IPS-18c (cell line): ENCODE data around the gene MIOX.
A peak's percentile ranks its signal among the peaks of the same experiment; 100 is the strongest.
"Not testable (repeated sequence)": the region's sequence is repeated elsewhere in the genome, so short reads cannot be mapped to it uniquely, and the experiment has no call there.

Experiments
- H3K4me3 ChIP-seq: 2 replicates; pipeline ENCODE4 v1.7.0; 2013; ENCODE audit warnings: low read depth, mild to moderate bottlenecking, low read length, moderate library complexity; ENCODE audit not compliant: insufficient read depth
- H3K9me3 ChIP-seq: one replicate; pipeline ENCODE4 v1.6.1; 2013; ENCODE audit warnings: mild to moderate bottlenecking, low read length, moderate library complexity; ENCODE audit not compliant: control insufficient read depth, insufficient read depth

MIOX gene

DNA sequence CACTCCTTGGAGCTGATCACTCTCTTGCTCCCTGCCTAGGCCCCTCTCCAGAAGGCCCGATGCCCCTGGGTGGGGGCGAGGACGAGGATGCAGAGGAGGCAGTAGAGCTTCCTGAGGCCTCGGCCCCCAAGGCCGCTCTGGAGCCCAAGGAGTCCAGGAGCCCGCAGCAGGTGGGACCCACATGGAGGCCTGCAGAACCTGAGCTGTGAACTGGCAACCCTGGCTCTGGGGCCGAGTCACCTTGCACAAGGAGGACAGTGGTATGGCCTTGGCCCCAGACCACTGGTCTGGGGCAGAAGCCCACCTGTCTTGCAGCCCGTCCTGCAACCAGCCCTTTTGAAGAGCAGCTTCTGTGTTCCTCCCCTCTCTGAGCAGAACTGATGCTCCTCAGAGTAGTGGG is 32.5 kb downstream of the MIOX start:
- Histone ChIP-seq H3K4me3 (no peak overlapping the region), H3K9me3 (no peaks in the 10 kb centered on the region)

GRCh38 chr22:50520184-50520583 is 33.5 kb downstream of the MIOX start:
- not testable (repeated sequence) for H3K4me3 ChIP-seq

DNA sequence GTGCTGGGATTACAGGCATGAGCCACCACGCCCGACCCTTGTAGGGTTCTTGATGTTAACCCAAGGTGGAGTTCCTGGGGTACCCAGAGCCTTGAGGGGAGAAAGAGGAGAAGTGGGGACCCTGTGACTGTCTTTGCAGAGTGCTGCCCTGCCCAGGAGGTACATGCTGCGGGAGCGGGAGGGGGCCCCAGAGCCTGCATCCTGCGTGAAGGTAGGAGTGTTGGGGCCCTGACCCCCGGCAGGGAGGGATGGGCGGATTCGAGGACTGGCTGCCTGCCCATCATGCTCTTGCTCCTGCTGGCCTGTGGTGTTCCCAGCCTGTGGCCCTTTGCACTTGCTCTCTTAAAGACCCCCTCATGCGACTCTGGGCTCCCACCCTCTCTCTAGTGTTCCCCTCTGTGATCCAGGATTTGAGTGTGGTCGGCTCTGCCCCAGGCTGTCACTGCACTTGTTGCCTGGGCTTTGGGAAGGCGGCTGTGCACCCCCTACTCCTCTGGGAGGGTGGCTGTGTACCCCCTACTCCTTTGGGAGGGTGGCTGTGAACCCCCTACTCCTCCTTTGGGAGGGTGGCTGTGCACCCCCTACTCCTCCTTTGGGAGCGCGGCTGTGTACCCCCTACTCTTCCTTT is 34.3 kb downstream of the MIOX start:
- Histone ChIP-seq H3K4me3 (no peak overlapping the region), H3K9me3 (no peaks in the 10 kb centered on the region)

More at GRCh38 chr22:50520184-50520583, 33.5 kb downstream of the MIOX start:
- H3K9me3 ChIP-seq = not testable (repeated sequence)

GRCh38 chr22:50521710-50522109 is 35.1 kb downstream of the MIOX start:
- peaks cover 2% of the 10 kb centered on the region for H3K9me3 ChIP-seq
- no peak overlapping the region for H3K4me3 ChIP-seq

- Histone ChIP-seq H3K4me3 (no peak overlapping the region), H3K9me3 (peaks cover 3% of the 10 kb centered on the region)
Measured at GRCh38 chr22:50522208-50522805, 35.6 kb downstream of the MIOX start.

GRCh38 chr22:50522806-50523438 is 36.3 kb downstream of the MIOX start:
- H3K9me3 ChIP-seq = peaks cover 3% of the 10 kb centered on the region

GRCh38 chr22:50523458-50523805 is 36.8 kb downstream of the MIOX start:
- Histone ChIP-seq H3K9me3 (peaks cover 3% of the 10 kb centered on the region), H3K4me3 (no peak overlapping the region)

More at GRCh38 chr22:50522806-50523438, 36.3 kb downstream of the MIOX start:
- H3K4me3 ChIP-seq = no peak overlapping the region

GRCh38 chr22:50523806-50524675 is 37.4 kb downstream of the MIOX start:
- Histone ChIP-seq H3K9me3 (peaks cover 3% of the 10 kb centered on the region), H3K4me3 (peak overlapping the region; percentile 84; the same call in 1 of the 2 replicates)

DNA sequence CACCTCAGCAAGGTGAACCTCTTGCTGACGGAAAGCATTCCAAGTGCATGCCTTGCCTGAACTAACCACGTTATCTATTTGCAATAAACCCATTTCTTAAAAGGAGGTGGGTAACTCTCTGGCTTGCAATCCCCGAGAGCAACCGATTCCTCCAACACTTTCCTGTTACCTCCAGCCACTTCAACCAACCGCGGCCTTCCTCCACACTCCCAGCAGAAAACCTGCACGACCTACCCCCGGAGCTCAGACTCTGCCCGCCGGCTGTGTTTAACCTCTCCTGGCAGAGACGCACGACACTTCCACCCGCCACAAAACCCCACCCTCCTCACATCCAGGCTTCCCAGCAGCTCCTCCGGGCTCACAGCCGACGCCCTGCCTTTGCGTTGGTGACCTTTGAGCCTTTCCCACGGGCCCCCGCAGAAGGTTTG is 38.0 kb downstream of the MIOX start:
- peaks cover 3% of the 10 kb centered on the region for H3K9me3 ChIP-seq

GRCh38 chr22:50525104-50525857 is 38.6 kb downstream of the MIOX start, which contains the start of gene SCO2:
TSS of gene SCO2 (minus strand) at chr22:50525598. CDS start at chr22:50524411, 1,187 bp downstream.
- Histone ChIP-seq H3K4me3 (peak within 1 kb of the TSS; percentile 84), H3K9me3 (peaks cover 6% of the 10 kb centered on the region)

More for the DNA sequence above, 38.0 kb downstream of the MIOX start:
- peak overlapping the region; percentile 84 for H3K4me3 ChIP-seq

GRCh38 chr22:50525858-50526107 is 39.1 kb downstream of the MIOX start:
- Histone ChIP-seq H3K4me3 (peak overlapping the region; percentile 84), H3K9me3 (peaks cover 6% of the 10 kb centered on the region)

DNA sequence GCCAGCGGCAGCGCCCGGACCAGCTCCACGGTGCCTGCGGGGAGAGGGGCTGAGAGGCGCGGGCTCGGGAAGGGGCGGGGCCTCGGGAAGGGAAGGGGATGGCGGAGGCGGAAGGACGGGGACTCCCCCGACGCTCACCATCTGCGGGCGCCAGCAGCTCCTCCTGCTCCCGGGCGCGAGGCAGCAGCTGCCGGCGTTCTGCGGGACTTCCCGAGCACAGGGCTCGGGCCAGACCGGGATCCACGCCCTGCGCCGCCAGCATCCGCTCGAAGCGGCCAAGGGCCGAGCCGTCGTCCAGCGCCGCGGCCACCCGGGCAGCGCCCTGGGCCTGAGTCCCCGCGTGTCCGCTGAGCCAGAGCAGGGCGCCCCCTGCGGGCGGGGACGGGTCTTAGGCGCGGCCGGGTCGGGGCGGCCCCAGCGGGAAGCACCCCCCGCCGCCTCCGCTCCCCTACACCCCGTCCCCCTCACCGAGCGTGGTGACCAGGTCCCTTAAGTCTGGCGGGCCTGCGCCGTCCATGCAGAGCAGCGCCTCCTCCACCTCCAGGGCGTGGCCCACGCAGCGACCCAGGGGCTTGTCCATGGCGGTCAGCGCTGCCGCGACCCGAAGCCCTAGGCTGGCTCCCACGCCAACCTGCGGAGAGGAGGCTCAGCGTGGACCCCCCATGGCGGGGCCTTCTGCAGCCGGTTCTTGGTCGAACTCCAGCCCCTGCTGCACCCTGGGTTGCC is 39.6 kb downstream of the MIOX start:
- Histone ChIP-seq H3K9me3 (peaks cover 6% of the 10 kb centered on the region), H3K4me3 (peak overlapping the region; percentile 84)

DNA sequence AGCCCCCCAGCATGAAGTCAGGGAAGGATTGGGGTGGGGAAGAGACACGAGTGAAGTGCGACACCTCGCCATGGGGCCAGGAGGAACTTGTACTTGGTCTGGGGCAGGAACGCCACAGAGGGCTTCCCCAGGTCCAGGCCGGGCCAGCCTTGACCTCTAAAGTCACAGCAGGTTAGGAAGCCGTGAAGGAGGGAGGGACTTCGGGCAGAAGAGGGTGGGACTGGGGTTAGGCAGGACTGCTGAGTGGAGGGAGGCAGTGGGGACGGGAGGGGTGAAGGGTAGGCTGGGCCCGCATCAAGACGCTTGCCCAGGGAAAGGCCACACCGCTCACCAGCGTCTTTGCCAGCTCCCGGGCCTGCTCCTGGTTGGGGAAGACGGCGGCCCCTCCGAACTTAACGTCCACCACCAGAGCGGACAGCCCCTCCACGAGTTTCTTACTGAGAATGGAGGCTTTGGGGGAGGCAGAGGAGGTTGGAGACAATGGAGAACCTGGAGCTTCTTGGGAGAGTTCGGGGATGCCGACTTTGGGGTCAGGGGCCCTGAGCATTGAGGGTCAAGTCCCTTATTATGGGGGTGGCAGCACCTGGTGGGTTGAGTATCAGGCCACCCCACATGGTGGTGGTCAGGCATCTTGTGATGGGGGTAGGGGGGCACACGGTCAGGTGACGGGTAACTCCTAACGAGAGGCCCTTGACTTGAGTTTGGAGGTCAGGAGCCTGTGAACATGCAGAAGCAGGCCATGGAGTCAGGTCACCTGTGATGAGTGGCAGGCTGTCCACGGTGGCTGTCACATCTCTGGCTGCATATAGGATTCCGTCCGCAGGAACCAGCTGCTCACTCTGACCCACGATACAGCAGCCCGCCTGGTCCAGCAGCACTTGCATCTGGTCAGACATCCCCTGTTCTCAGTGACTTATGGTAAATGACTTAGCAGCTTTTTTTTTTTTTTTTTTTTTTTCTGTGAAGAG is 40.5 kb downstream of the MIOX start:
- peak overlapping the region; percentile 84 for H3K4me3 ChIP-seq
- peaks cover 6% of the 10 kb centered on the region for H3K9me3 ChIP-seq

DNA sequence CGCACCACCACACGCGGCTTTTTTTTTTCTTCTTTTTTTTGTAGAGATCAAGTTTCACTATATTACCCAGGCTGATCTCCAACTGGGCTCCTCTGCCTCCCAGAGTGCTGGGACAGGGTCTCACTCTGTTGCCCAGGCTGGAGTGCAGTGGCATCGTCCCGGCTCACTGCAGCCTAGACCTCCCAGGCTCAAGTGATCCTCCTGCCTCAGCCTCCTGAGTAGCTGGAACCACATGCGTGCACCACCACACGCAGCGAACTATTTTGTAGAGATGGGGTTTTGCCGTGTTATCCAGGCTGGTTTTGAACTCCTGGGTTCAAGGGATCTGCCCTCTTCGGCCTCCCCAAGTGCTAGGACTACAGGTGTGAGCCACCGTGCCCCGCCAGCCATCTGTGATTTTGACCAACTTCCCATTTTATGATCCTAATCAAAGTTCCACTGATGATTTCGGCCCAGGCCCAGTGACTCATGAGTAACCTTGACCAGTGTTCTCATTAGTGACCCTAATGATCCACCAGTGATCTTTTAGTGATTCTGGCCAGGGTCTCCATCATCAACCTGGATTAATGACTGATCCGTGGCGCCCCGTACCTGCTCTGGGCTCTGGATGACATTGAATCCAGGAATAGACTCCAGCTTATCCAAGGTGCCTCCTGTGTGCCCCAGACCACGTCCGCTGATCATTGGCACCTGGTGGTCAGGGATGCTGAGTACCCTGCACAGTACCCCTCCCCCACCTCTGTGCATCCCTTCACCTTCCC is 41.4 kb downstream of the MIOX start:
- Histone ChIP-seq H3K9me3 (peaks cover 6% of the 10 kb centered on the region), H3K4me3 (no peak overlapping the region)
